IPS DF 19.7 (cell line): ENCODE data around the gene MRPL43.

Experiments used
- DNase-seq: peaks from one replicate; pipeline ENCODE4 v3.0.0-alpha.2; 2013; ENCODE audit warnings: low read depth, low spot score

The MRPL43 gene

GRCh38 chr10:100968062-100968736 is 19.1 kb downstream of the MRPL43 start:
- no peak for DNase-seq

GRCh38 chr10:100967332-100967731 is 20.0 kb downstream of the MRPL43 start:
- no peak for DNase-seq

- no peak for DNase-seq
These were observed 20.4 kb downstream of the MRPL43 start for GRCh38 chr10:100966887-100967286.

- no peak for DNase-seq
These were observed 21.5 kb downstream of the MRPL43 start for GRCh38 chr10:100965820-100966219.

- DNase-seq = no peak
These were observed 23.5 kb downstream of the MRPL43 start for GRCh38 chr10:100963826-100964225.

GRCh38 chr10:100962351-100963080 is 24.8 kb downstream of the MRPL43 start:
- no peak for DNase-seq

DNA sequence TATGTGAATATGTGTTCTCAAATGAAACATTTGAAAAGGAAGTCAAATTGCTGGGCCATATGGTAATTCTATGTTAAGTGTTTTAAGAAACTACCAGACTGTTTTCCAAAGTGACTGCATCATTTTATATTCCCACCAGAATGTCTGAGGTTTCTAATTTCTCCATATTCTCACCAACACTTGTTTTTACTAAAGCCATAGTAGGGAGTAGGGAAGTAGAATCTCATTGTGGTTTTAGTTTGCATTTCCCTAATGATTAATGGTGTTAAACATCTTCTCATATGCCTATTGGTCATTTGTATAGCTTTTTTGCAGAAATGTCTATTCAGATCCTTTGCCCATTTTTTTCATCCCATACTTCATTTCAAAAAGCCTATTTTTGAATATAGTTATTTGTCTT is 27.0 kb downstream of the MRPL43 start:
- DNase-seq = no peak

DNA sequence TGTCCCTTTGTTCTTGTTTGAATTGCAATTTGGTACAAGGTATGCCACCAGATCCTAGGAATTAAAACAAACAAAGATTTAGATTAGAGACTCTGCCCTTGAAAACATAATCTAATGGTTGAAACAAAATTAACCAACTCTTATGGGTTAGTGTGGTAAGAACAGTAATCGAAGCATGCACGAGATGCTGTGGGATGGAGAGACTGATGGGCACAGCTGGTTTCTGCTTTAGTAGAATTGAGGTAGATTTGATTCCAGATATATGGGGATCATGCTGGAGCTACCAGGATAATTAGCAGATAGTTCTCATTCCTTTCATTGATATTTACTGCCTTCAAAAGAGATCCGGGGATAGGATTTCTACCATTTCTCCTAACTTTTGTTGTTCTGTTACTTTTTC is 38.4 kb downstream of the MRPL43 start:
- no peak for DNase-seq

GRCh38 chr10:100945754-100946153 is 41.5 kb downstream of the MRPL43 start:
- no peak for DNase-seq

- DNase-seq = no peak
These were observed 43.8 kb downstream of the MRPL43 start for GRCh38 chr10:100943508-100943907.

GRCh38 chr10:100942229-100942628 is 45.1 kb downstream of the MRPL43 start:
- DNase-seq = no peak

DNA sequence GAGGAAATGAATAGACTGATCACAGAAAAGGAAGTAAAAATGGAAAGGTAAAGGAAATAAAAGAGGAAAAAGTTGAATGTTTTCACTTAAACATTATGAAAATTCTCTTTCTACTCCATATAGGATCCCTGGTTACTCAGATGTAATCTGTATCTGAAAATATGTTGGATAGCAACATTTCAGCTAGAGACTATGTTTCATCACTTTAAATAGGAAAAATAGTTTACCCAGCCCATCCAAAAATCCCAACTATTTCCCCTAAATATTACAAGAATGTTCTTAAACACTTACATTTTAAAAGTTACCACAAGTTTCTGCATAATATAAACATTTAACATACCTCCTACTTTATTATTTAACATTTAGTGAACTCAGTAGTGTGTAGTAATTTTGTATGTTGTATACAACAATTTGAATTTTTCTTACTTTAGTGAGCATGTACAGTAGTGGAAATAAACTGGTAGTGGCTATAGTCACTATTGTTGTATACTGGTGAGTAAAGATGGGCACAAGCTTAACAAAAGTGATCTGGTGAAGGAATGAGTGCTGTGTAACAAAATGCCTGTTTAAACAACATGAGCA is 47.4 kb downstream of the MRPL43 start:
- no peak for DNase-seq
